Measurements from ENCODE around the gene PLXNC1. TPM values are rescaled to one million over a fixed set of nuclear protein-coding genes. Genes with fewer than 3 reads are reported as not detected.

The PLXNC1 gene
- total and polyA plus RNA-seq, 9 of the 15 experiments (the other 6 are each of a cell fraction or from before 2014, with no cell fraction given), result 0.08 to 0.87 (median 0.28) TPM

- Histone ChIP-seq H3K79me2 (ENCODE audit: control insufficient read depth, insufficient read depth, low read length) (no peaks in the 10 kb centered on the region), H3K4me1 (replicated peaks in 1 of 2; ENCODE audit: control insufficient read depth in 2 of 2, insufficient read depth in 2 of 2, low read length in 2 of 2) (peaks cover 7 to 9% of the 10 kb centered on the region in 2 experiments; a peak in 3 of 5 replicates), H3K9me3 (replicated peaks; ENCODE audit: control insufficient read depth, insufficient read depth, low read depth, low read length) (no peaks in the 10 kb centered on the region), H3K9me1 (ENCODE audit: control insufficient read depth, insufficient read depth, low read length) (no peaks in the 10 kb centered on the region), H3K4me2 (ENCODE audit: insufficient read depth, low read length) (no peak overlapping the region), H3K9ac (ENCODE audit: insufficient read depth in 1 of 2, low read depth in 2 of 2, low read length in 2 of 2) (no peak overlapping the region), H3K27ac (ENCODE audit: extremely low read depth, low read depth, low read length) (no peak overlapping the region), H2AFZ (ENCODE audit: low read depth, low read length) (no peak overlapping the region), H3K36me3 (ENCODE audit: control insufficient read depth, insufficient read depth, low read length) (no peaks in the 10 kb centered on the region), H3K4me3 (no peak overlapping the region), H4K20me1 (replicated peaks; ENCODE audit: control insufficient read depth, insufficient read depth, low read length) (no peaks in the 10 kb centered on the region; the same call in 1 of the 2 replicates), H3K27me3 (ENCODE audit: control insufficient read depth in 2 of 2, insufficient read depth in 2 of 2, low read length in 2 of 2) (peaks cover 0 to 13% of the 10 kb centered on the region in 2 experiments; a peak in 2 of 5 replicates)
- WGBS (ENCODE audit: insufficient coverage, low coverage, missing lambda C conversion rate), result 60% methylated on average over 1 of the region's 1 CpG
- intact Hi-C loops (cut with micrococcal nuclease) (no loop called here), in situ Hi-C loops (cut with MboI) (no loop called here)
- POLR2A ChIA-PET, result interaction anchor here (1.0 kb wide), 1 partner anchor 11 kb away, joined by 4 read pairs; no protein-coding TSS in a partner anchor
- CTCF ChIA-PET (ENCODE audit: low intra/inter-chr PET ratio), result no interaction called here
- TF ChIP-seq HBP1 (CRISPR knock-in tag; IDR thresholded peaks at IDR 0.05) (no peak), TFAM (CRISPR knock-in tag; conservative IDR thresholded peaks at IDR 0.05) (no peak), GMEB1 (CRISPR knock-in tag; IDR thresholded peaks at IDR 0.05) (no peak), PML (IDR thresholded peaks at IDR 0.05; ENCODE audit: low read length) (no peak), FOXK1 (CRISPR knock-in tag; IDR thresholded peaks at IDR 0.05; ENCODE audit: borderline replicate concordance) (no peak), THRA (IDR thresholded peaks at IDR 0.05) (no peak), HDAC3 (IDR thresholded peaks at IDR 0.05; ENCODE audit: borderline replicate concordance, partially characterized antibody) (no peak), SPI1 (IDR thresholded peaks at IDR 0.05; ENCODE audit: borderline replicate concordance, low read depth, low read length) (no peak), ZNF224 (CRISPR knock-in tag; IDR thresholded peaks at IDR 0.05) (no peak), ZBTB12 (CRISPR knock-in tag; IDR thresholded peaks at IDR 0.05) (no peak), ZBTB5 (IDR thresholded peaks at IDR 0.05) (no peak), ZFP91 (CRISPR knock-in tag; IDR thresholded peaks at IDR 0.05) (no peak)
- no TSS peak for BruUV-seq (replicated peaks)
- DNase-seq (ENCODE audit: extremely low read depth in 1 of 4, low spot score in 3 of 4) (no peak), ATAC-seq (no peak), FAIRE-seq (no peak)
Measured at GRCh38 chr12:94284046-94284445, 135.7 kb downstream of the PLXNC1 start.

Measured in K562 (cell line).